Osteocyte (in vitro differentiated cells): Measurements from ENCODE around the gene F10. TPM values are rescaled to one million over a fixed set of nuclear protein-coding genes. Genes with fewer than 3 reads are reported as not detected.
A peak's percentile ranks its signal among the peaks of the same experiment; 100 is the strongest.

ENCODE experiments used
- DNase-seq: peaks from one replicate; pipeline ENCODE4 v3.0.0; 2021; ENCODE audit warnings: mixed read lengths; ENCODE audit not compliant: unreplicated experiment; ENCODE audit errors: extremely low spot score
- H3K27ac Mint-ChIP-seq: one replicate; pipeline ENCODE4 v1.8.0; 2021; ENCODE audit warnings: mild to moderate bottlenecking, mixed read lengths; ENCODE audit not compliant: unreplicated experiment
- H3K27me3 Mint-ChIP-seq: one replicate; pipeline ENCODE4 v1.8.0; 2021; ENCODE audit warnings: mixed read lengths; ENCODE audit not compliant: unreplicated experiment
- H3K36me3 Mint-ChIP-seq: one replicate; pipeline ENCODE4 v1.8.0; 2021; ENCODE audit warnings: mixed read lengths; ENCODE audit not compliant: unreplicated experiment
- H3K4me1 Mint-ChIP-seq: one replicate; pipeline ENCODE4 v1.8.0; 2021; ENCODE audit warnings: mixed read lengths; ENCODE audit not compliant: unreplicated experiment
- H3K4me3 Mint-ChIP-seq: one replicate; pipeline ENCODE4 v1.8.0; 2021; ENCODE audit warnings: mild to moderate bottlenecking, moderate library complexity, mixed read lengths; ENCODE audit not compliant: unreplicated experiment
- H3K9me3 Mint-ChIP-seq: one replicate; pipeline ENCODE4 v1.8.0; 2021; ENCODE audit warnings: mixed read lengths; ENCODE audit not compliant: unreplicated experiment
- total RNA-seq: library from RNA; stranded (reverse); gene quantifications from 2 replicates; pipeline ENCODE4 v1.2.1, GENCODE V29; 2021
- TF ChIP-seq, protein P1 (sequence below): fragments of 200-600 bp; sonication (generic); IDR thresholded peaks from 2 replicates; pipeline ENCODE4 v1.5.0; 2021; ENCODE audit warnings: antibody characterized with exemption, mild to moderate bottlenecking, moderate library complexity

Gene F10
- total RNA-seq, 1 donor from 2014 or later: 1.8 TPM

DNA sequence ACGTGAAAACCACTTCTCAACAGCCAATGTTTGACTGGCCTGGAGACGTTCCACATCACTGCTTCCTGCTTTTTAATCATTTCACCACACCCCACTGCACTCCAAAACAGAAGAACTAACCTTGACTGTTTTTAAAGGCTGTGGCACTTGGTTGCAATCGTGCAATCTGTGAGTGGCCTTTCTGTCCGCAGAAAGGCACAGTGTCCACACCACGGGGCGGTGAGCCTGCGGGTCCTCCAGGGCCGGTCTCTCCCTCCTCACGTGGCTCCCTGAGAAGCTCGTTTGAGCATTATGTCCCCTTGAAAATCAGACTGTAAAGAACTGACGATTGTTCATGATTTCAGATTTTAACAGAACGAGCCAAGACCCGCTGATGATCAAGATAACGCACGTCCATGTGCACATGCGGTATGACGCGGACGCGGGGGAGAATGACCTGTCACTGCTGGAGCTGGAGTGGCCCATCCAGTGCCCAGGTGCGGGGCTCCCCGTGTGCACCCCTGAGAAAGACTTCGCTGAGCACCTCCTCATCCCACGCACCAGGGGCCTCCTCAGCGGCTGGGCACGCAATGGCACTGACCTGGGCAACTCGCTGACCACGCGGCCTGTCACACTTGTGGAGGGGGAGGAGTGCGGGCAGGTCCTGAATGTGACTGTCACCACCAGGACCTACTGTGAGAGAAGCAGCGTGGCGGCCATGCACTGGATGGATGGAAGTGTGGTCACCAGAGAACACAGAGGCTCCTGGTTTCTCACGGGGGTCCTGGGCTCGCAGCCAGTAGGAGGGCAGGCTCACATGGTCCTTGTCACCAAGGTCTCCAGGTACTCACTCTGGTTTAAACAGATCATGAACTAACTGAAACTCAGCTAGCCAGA, 48.9 kb downstream of the F10 start:
- DNase-seq: peak; percentile 84
- peaks cover 8% of the 10 kb centered on the region for H3K9me3 Mint-ChIP-seq
- no peak overlapping the region for H3K27ac Mint-ChIP-seq

DNA sequence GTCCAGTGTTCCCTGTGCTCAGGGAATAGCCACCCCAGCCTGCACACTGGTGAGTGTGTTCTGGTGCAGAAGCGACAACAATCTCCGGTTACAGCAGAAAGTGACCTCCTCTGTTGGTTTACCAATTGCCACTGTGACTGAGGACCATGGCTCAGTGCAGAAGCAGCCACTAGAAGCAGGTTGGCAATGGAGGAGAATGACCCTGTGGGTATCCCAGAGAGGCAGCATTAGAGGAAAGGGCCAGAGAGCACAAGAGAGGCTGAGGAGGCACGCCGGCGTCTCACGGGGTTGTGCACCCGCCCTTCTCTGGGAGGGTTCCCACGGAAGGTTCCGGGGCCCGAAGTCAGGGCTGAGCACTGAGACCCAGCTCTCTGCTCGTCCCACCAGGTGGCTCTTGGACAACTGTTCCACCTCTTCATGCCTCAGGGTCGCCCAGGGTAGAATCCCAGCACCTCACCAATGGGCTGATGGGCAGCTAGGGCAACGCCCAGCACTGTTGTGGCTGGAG, 49.9 kb downstream of the F10 start:
- TF ChIP-seq, protein P1, sequence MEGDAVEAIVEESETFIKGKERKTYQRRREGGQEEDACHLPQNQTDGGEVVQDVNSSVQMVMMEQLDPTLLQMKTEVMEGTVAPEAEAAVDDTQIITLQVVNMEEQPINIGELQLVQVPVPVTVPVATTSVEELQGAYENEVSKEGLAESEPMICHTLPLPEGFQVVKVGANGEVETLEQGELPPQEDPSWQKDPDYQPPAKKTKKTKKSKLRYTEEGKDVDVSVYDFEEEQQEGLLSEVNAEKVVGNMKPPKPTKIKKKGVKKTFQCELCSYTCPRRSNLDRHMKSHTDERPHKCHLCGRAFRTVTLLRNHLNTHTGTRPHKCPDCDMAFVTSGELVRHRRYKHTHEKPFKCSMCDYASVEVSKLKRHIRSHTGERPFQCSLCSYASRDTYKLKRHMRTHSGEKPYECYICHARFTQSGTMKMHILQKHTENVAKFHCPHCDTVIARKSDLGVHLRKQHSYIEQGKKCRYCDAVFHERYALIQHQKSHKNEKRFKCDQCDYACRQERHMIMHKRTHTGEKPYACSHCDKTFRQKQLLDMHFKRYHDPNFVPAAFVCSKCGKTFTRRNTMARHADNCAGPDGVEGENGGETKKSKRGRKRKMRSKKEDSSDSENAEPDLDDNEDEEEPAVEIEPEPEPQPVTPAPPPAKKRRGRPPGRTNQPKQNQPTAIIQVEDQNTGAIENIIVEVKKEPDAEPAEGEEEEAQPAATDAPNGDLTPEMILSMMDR: no peak
- Mint-ChIP-seq H3K4me3 (no peak overlapping the region), H3K4me1 (peaks cover 4% of the 10 kb centered on the region), H3K9me3 (peaks cover 6% of the 10 kb centered on the region), H3K27ac (no peak overlapping the region), H3K36me3 (peaks cover 56% of the 10 kb centered on the region), H3K27me3 (no peaks in the 10 kb centered on the region)
- DNase-seq: peak; percentile 76

More for the DNA sequence above, 48.9 kb downstream of the F10 start:
- H3K4me3 Mint-ChIP-seq: no peak overlapping the region
- no peaks in the 10 kb centered on the region for H3K27me3 Mint-ChIP-seq
- peaks cover 4% of the 10 kb centered on the region for H3K4me1 Mint-ChIP-seq
- TF ChIP-seq, protein P1: no peak
- H3K36me3 Mint-ChIP-seq: peaks cover 55% of the 10 kb centered on the region

- peak overlapping the region; percentile 45 for H3K27ac Mint-ChIP-seq
- no peak overlapping the region for H3K4me3 Mint-ChIP-seq
- TF ChIP-seq, protein P1: no peak
- H3K36me3 Mint-ChIP-seq: peaks cover 55% of the 10 kb centered on the region
- no peaks in the 10 kb centered on the region for H3K9me3 Mint-ChIP-seq
- DNase-seq: peak; percentile 73
- H3K27me3 Mint-ChIP-seq: no peaks in the 10 kb centered on the region
- peaks cover 34% of the 10 kb centered on the region for H3K4me1 Mint-ChIP-seq
Observed at GRCh38 chr13:113176280-113176679, 53.7 kb downstream of the F10 start.

GRCh38 chr13:113176822-113177221, 54.2 kb downstream of the F10 start:
- Mint-ChIP-seq H3K4me1 (peaks cover 40% of the 10 kb centered on the region), H3K27ac (no peak overlapping the region), H3K27me3 (no peaks in the 10 kb centered on the region), H3K9me3 (no peaks in the 10 kb centered on the region), H3K4me3 (no peak overlapping the region), H3K36me3 (peaks cover 55% of the 10 kb centered on the region)
- DNase-seq: peak; percentile 53
- TF ChIP-seq, protein P1: no peak
